Measurements from ENCODE around the gene C12orf56.
"Not testable (repeated sequence)": the region's sequence is repeated elsewhere in the genome, so short reads cannot be mapped to it uniquely, and the experiment has no call there.

Gene C12orf56

DNA sequence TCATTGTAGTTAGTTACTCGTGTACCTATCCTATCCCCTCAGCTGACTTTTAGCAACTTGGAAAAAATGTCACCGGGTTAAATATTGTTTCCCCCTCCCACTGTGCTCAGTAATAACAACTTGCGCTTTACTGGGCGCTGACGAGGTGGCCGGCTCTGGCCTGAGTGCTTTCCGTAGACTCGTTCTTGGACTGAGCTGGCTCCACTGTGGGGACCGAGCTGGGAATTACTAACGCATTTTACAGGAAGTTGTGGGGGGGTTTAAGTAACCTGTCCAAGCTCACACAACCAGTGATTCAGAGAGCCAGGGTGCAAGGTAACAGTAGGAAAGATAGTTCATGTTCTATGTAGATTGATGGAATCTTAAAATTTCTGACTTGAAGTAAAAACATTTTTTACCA, 86.0 kb downstream of the C12orf56 start:
- no peak for DNase-seq (ENCODE audit: low read depth)
- H3K4me3 ChIP-seq (replicated peaks; ENCODE audit: low read depth, low read length): no peak overlapping the region
- TF ChIP-seq, protein P1, sequence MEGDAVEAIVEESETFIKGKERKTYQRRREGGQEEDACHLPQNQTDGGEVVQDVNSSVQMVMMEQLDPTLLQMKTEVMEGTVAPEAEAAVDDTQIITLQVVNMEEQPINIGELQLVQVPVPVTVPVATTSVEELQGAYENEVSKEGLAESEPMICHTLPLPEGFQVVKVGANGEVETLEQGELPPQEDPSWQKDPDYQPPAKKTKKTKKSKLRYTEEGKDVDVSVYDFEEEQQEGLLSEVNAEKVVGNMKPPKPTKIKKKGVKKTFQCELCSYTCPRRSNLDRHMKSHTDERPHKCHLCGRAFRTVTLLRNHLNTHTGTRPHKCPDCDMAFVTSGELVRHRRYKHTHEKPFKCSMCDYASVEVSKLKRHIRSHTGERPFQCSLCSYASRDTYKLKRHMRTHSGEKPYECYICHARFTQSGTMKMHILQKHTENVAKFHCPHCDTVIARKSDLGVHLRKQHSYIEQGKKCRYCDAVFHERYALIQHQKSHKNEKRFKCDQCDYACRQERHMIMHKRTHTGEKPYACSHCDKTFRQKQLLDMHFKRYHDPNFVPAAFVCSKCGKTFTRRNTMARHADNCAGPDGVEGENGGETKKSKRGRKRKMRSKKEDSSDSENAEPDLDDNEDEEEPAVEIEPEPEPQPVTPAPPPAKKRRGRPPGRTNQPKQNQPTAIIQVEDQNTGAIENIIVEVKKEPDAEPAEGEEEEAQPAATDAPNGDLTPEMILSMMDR (IDR thresholded peaks at IDR 0.05; ENCODE audit: low read length, missing control alignments): no peak

DNA sequence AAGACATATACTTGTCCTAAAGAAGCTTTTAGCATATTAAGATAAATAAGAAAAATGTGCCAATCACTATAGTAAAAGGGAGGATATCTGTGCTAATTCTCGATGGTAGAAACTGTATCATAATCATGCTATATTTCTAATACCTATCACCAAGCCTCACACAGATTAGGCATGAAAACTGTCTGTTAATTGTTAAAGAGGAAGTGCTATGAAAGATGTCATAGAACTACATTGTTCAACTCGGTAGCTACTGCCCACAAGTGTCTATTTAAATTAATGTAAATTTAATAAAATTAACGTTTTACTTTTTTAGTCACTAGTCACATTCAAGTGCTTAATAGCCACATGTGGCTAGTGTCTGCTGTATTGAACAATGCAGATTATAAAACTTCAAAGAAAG, 90.9 kb downstream of the C12orf56 start:
- TF ChIP-seq, protein P1 (IDR thresholded peaks at IDR 0.05; ENCODE audit: low read length, missing control alignments): no peak
- no peak overlapping the region for H3K4me3 ChIP-seq (replicated peaks; ENCODE audit: low read depth, low read length)

DNA sequence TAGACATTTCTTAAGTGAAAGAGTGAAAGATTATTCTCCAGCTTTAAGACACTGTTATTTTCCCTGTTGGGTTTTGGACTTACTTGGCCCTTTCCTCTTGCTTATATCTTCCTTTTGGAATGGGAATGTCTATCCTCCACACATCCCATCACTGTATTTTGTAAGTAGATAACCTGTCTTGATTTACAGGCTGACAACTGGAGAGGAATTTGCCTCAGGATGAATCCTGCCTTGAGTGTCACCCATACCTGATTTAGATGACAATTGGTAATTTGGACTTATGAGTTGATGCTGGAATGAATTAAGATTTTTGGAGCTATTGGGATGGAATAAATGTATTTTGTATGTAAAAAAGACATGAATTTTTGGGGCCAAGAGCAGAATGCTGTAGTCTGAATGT, 94.3 kb downstream of the C12orf56 start:
- H3K4me3 ChIP-seq (replicated peaks; ENCODE audit: low read depth, low read length): no peak overlapping the region
- no peak for DNase-seq (ENCODE audit: low read depth)
- TF ChIP-seq, protein P1 (IDR thresholded peaks at IDR 0.05; ENCODE audit: low read length, missing control alignments): no peak

More for the DNA sequence above, 90.9 kb downstream of the C12orf56 start:
- no peak for DNase-seq (ENCODE audit: low read depth)

DNA sequence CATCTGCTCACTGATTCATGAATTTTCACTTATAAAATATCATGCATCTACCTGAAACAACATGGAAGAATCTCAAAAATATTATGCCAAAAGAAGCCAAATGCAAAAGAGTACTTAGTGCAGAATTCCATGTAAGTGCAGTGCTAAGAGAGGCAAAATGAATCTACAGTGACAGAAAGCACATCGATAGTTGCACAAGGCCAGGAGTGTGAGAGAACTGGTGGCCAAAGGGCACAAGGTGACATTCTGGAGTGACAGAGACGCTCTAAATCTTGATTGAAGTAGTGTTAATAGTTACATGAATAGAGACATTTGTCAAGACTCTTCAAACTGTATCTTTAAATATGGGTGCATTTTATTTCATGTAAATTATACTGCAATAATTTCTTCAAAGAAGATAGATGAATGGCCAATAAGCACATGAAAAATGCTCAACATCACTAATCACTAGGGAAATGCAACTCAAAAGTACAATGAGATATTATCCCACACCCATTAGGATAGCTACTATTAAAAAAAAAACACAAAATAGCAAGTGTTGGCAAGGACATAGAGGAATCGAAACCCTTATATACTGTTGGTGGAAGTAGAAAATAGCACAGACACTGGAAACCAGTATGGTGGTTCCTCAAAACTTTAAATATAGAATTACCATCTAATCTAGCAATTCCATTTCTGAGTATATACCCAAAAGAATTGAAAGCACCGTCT, 96.7 kb downstream of the C12orf56 start:
- H3K4me3 ChIP-seq (replicated peaks; ENCODE audit: low read depth, low read length): no peak overlapping the region
- TF ChIP-seq, protein P1 (IDR thresholded peaks at IDR 0.05; ENCODE audit: low read length, missing control alignments): no peak
- no peak for DNase-seq (ENCODE audit: low read depth)

DNA sequence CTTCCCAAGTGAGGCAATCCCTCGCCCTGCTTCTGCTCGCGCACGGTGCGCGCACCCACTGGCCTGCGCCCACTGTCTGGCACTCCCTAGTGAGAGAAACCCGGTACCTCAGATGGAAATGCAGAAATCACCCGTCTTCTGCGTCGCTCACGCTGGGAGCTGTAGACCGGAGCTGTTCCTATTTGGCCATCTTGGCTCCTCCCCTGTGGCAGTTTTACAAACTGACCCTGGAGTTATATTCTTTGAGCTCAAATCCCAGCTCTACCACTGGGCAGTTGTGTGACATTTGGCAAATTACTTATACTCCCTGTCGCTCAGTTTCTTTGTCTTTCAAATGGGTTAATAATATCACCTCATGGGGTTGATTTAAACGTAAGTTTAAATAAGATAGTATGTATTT, 97.4 kb downstream of the C12orf56 start:
- DNase-seq (ENCODE audit: low read depth): not testable (repeated sequence)

DNA sequence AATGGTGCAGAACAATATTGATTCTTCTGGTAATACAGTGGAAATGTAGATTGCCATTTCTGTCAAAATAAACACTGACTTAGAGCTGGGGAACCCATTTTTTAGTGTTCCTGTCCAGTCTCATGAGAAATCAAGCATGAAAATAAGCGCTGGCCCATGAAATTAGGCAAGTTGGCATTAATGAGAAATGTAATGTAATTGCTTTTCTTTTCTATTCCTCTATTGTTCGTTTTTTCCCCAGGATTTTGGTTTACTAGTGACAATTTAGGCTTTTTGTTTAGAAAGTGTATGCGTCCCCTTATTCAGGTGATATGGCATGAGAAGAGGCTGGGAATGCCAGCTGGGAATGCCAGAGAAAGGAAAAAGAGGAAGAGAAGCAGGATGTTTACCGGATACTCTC, 104.0 kb downstream of the C12orf56 start:
- H3K4me3 ChIP-seq (replicated peaks; ENCODE audit: low read depth, low read length): no peak overlapping the region
- TF ChIP-seq, protein P1 (IDR thresholded peaks at IDR 0.05; ENCODE audit: low read length, missing control alignments): no peak
- no peak for DNase-seq (ENCODE audit: low read depth)

More for the DNA sequence above, 97.4 kb downstream of the C12orf56 start:
- not testable (repeated sequence) for H3K4me3 ChIP-seq (replicated peaks; ENCODE audit: low read depth, low read length)

DNA sequence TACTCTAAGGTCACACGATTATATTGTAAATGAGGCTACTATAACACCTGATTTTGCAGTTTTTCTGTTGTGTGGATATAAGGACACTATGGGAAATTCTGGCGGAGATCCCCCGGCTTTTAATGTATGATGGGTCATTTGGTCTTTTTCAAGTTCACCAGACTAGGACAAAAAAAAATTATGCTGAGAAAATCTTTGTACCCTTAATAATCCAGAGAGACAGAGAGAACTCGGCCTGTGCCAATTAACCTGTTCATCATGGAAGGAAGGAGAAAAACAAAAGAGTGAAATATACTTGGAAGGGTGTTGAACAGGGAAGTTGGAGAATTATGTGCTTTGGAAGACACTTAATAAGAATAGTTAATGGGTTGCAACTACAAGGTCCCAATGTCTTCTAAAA, 106.3 kb downstream of the C12orf56 start:
- H3K4me3 ChIP-seq (replicated peaks; ENCODE audit: low read depth, low read length): no peak overlapping the region
- no peak for DNase-seq (ENCODE audit: low read depth)
- TF ChIP-seq, protein P1 (IDR thresholded peaks at IDR 0.05; ENCODE audit: low read length, missing control alignments): no peak

All from fibroblast of pulmonary artery (primary cell).